SW480 (cell line): Measurements from ENCODE around the gene NHEJ1.

Experiments used
- DNase-seq: peaks from one replicate; pipeline ENCODE4 v3.0.0-alpha.2; 2016; ENCODE audit warnings: low spot score

The NHEJ1 gene

GRCh38 chr2:219058541-219059374, 101.9 kb downstream of the NHEJ1 start:
- DNase-seq: no peak

- peak; percentile 64 for DNase-seq
These were observed 102.7 kb downstream of the NHEJ1 start for GRCh38 chr2:219057709-219058540.

- no peak for DNase-seq
These were observed 103.5 kb downstream of the NHEJ1 start for GRCh38 chr2:219056896-219057708.

- DNase-seq: no peak
These were observed 104.3 kb downstream of the NHEJ1 start for GRCh38 chr2:219056176-219056895.

- no peak for DNase-seq
These were observed 105.4 kb downstream of the NHEJ1 start for GRCh38 chr2:219054956-219055903.

GRCh38 chr2:219049282-219049681, 111.3 kb downstream of the NHEJ1 start:
- DNase-seq: peak; percentile 72

GRCh38 chr2:219045937-219046550, 114.6 kb downstream of the NHEJ1 start:
- DNase-seq: peak; percentile 30

- DNase-seq: no peak
These were observed 117.9 kb downstream of the NHEJ1 start for GRCh38 chr2:219042750-219043149.

GRCh38 chr2:219042157-219042556, 118.5 kb downstream of the NHEJ1 start:
- no peak for DNase-seq

- DNase-seq: no peak
These were observed 119.4 kb downstream of the NHEJ1 start, which contains the start of gene CFAP65 for GRCh38 chr2:219041252-219041651. Gene CFAP65 (minus strand): TSS chr2:219041516. CDS start chr2:219039048, 2,468 bp downstream.

- DNase-seq: no peak
These were observed 122.0 kb downstream of the NHEJ1 start for GRCh38 chr2:219038600-219038999.

GRCh38 chr2:219037783-219038499, 122.7 kb downstream of the NHEJ1 start:
- DNase-seq: no peak

- no peak for DNase-seq
These were observed 124.7 kb downstream of the NHEJ1 start for GRCh38 chr2:219035942-219036341.

GRCh38 chr2:219034823-219035222, 125.8 kb downstream of the NHEJ1 start:
- DNase-seq: no peak

- DNase-seq: no peak
These were observed 128.4 kb downstream of the NHEJ1 start for GRCh38 chr2:219032051-219032745.

- no peak for DNase-seq
These were observed 129.4 kb downstream of the NHEJ1 start for GRCh38 chr2:219031005-219031738.

GRCh38 chr2:219030177-219030940, 130.3 kb downstream of the NHEJ1 start:
- DNase-seq: no peak
